ENCODE data around the gene FAM168A.

GRCh38 chr11:73366953-73367352, 231.0 kb downstream of the FAM168A start:
- TF ChIP-seq CTCF (IDR thresholded peaks at IDR 0.05) (no peak), POLR2A (IDR thresholded peaks at IDR 0.05) (no peak)
